Mesendoderm (in vitro differentiated cells): ENCODE measurements around the gene HMGN3.

Experiments used
- DNase-seq: peaks from one replicate; pipeline ENCODE4 v3.0.0; 2013
- H2AK5ac ChIP-seq: 2 replicates; pipeline ENCODE4 v1.6.1; 2013; ENCODE audit warnings: low read length, inconsistent platforms
- H2BK120ac ChIP-seq: 2 replicates; pipeline ENCODE4 v1.6.1; 2013; ENCODE audit warnings: low read depth, mild to moderate bottlenecking, low read length, moderate library complexity, mixed read lengths
- H2BK15ac ChIP-seq: replicated peaks from 2 replicates; pipeline ENCODE4 v1.6.1; 2013; ENCODE audit warnings: low read depth, mild to moderate bottlenecking, moderate library complexity
- H2BK5ac ChIP-seq: 2 replicates; pipeline ENCODE4 v1.6.1; 2013; ENCODE audit warnings: low read length, inconsistent platforms
- H3K18ac ChIP-seq: 2 replicates; pipeline ENCODE4 v1.6.1; 2013; ENCODE audit warnings: mild to moderate bottlenecking, low read length, mixed read lengths
- H3K23ac ChIP-seq: one replicate; pipeline ENCODE4 v1.6.1; 2013; ENCODE audit warnings: low read length
- H3K27ac ChIP-seq: 2 replicates; pipeline ENCODE4 v1.5.1; 2013; ENCODE audit warnings: low read depth, mild to moderate bottlenecking, inconsistent platforms, low read length, moderate library complexity
- H3K27me3 ChIP-seq: 2 replicates; pipeline ENCODE4 v1.6.1; 2013; ENCODE audit warnings: low read length, control low read depth, mild to moderate bottlenecking, inconsistent platforms; ENCODE audit not compliant: insufficient read depth, poor library complexity
- H3K36me3 ChIP-seq: 2 replicates; pipeline ENCODE4 v1.6.1; 2013; ENCODE audit warnings: low read length, inconsistent platforms; ENCODE audit not compliant: control insufficient read depth, insufficient read depth
- H3K4ac ChIP-seq: one replicate; pipeline ENCODE4 v1.6.1; 2013; ENCODE audit warnings: low read depth, mild to moderate bottlenecking, low read length, moderate library complexity
- H3K4me1 ChIP-seq: 2 replicates; pipeline ENCODE4 v1.6.1; 2013; ENCODE audit warnings: low read depth, low read length, inconsistent platforms; ENCODE audit not compliant: control insufficient read depth
- H3K4me2 ChIP-seq: 2 replicates; pipeline ENCODE4 v1.6.1; 2013; ENCODE audit warnings: low read length
- H3K4me3 ChIP-seq: 2 replicates; pipeline ENCODE4 v1.5.1; 2013; ENCODE audit warnings: mild to moderate bottlenecking, low read length
- H3K56ac ChIP-seq: one replicate; pipeline ENCODE4 v1.6.1; 2013; ENCODE audit warnings: low read length
- H3K79me1 ChIP-seq: 2 replicates; pipeline ENCODE4 v1.6.1; 2013; ENCODE audit warnings: low read length, inconsistent platforms
- H3K79me2 ChIP-seq: 2 replicates; pipeline ENCODE4 v1.6.1; 2013; ENCODE audit warnings: mild to moderate bottlenecking, low read length; ENCODE audit not compliant: control insufficient read depth, insufficient read depth
- H3K9ac ChIP-seq: 2 replicates; pipeline ENCODE4 v1.6.1; 2013; ENCODE audit warnings: low read length, inconsistent platforms
- H4K5ac ChIP-seq: one replicate; pipeline ENCODE4 v1.6.1; 2013; ENCODE audit warnings: low read length
- H4K8ac ChIP-seq: one replicate; pipeline ENCODE4 v1.6.1; 2013; ENCODE audit warnings: low read depth, mild to moderate bottlenecking, control low read depth, low read length, moderate library complexity
- WGBS: extraction: QIAGEN DNeasy Blood & Tissue Kit; methylation state at CpG from one replicate; pipeline ENCODE4 v1.1.7; 2013; ENCODE audit warnings: low lambda C conversion rate, missing lambda C conversion rate; ENCODE audit not compliant: insufficient coverage; ENCODE audit errors: extremely low coverage; 5-methylcytosine and 5-hydroxymethylcytosine counted together

Gene HMGN3

DNA sequence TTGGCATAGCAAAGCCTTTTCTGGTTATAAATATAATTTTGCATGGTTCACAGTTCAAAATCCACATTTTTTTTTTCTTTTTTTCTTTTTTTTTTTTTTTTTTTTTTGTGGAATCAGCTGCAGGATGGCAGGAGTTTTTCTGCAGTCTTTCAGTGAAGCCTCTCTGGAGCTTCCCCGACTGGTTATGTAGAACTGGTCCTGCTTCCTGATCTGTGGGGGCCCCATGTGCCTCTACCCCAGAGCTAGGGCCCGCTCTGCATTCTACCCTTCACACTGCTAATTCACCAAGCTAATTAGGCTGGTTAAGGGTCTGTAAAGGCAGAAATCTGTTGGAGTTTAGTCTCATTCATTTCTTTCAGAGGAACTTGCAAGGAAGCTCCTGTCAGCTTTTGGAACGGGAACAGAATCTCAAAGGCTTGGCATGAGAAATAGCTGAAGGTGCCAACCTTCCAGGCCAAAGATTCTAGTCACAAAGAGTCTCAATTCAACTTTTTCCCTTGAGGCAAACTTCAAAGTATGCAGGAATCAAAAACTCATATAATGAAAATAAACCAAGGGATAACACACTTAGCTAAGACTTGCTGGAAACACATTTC lies 45.5 kb downstream of the HMGN3 start:
- Histone ChIP-seq H4K5ac (no peak overlapping the region), H3K4me3 (no peak overlapping the region), H3K23ac (no peak overlapping the region), H2BK120ac (no peak overlapping the region), H3K4me2 (no peak overlapping the region), H3K56ac (no peak overlapping the region), H3K9ac (no peak overlapping the region), H3K79me2 (no peaks in the 10 kb centered on the region), H3K4ac (no peak overlapping the region), H3K27me3 (no peaks in the 10 kb centered on the region), H3K4me1 (no peaks in the 10 kb centered on the region), H3K79me1 (no peaks in the 10 kb centered on the region), H3K36me3 (no peaks in the 10 kb centered on the region), H2AK5ac (no peak overlapping the region), H3K18ac (no peak overlapping the region), H3K27ac (no peak overlapping the region), H4K8ac (no peak overlapping the region), H2BK5ac (no peak overlapping the region), H2BK15ac (no peak overlapping the region)
- DNase-seq: no peak
- WGBS: no CpG with 5 or more reads among the region's 3 CpGs

DNA sequence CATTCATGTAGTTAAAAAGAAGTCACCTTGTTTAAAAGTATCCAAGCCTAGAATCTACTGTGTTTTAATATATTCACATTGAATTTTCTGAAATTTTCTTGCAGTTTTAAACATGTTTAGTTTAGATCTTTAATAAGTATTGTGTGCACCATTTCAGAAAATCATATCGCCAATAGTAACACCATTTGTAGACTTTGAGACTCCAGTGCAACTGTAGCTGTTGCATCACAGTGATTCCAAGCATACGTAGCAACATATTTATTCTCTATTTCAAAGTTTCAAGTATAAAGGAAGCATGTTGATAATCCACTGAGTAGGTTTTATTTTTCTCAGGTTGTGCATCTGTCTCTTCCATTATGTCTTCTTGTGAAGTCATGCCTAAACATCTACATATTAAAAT lies 46.4 kb downstream of the HMGN3 start:
- Histone ChIP-seq H3K36me3 (no peaks in the 10 kb centered on the region), H3K4me2 (no peak overlapping the region), H3K23ac (no peak overlapping the region), H3K18ac (no peak overlapping the region), H3K27ac (no peak overlapping the region), H4K8ac (no peak overlapping the region), H3K4me3 (no peak overlapping the region), H2BK5ac (no peak overlapping the region), H4K5ac (no peak overlapping the region), H3K4ac (no peak overlapping the region), H3K27me3 (no peaks in the 10 kb centered on the region), H2AK5ac (no peak overlapping the region), H3K79me2 (no peaks in the 10 kb centered on the region), H2BK15ac (no peak overlapping the region), H3K4me1 (no peaks in the 10 kb centered on the region), H3K56ac (no peak overlapping the region), H3K79me1 (no peaks in the 10 kb centered on the region), H2BK120ac (no peak overlapping the region), H3K9ac (no peak overlapping the region)
- WGBS: no CpG with 5 or more reads among the region's 2 CpGs
- no peak for DNase-seq

DNA sequence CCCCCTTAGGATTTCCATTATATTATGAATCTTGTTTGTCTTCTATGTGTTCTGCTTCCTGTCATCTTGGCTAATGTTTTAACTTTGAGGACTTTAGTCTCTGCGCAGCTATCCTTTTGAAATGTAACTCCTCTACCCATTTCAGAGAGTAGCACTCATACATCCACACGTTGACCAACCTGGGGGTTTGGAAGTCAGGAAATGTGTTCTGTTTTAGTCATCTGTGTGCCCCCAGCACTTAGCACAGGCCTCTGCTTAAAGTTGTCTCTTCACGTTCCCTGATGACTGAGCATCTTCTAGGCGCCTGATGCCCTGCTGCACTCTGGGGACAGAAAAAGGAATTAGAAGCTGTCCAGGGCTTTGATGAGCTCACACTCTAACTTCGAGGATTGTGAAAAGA lies 47.9 kb downstream of the HMGN3 start:
- H2BK15ac ChIP-seq: no peak overlapping the region
- H4K5ac ChIP-seq: no peak overlapping the region
- DNase-seq: no peak
- no peaks in the 10 kb centered on the region for H3K79me1 ChIP-seq
- H3K27me3 ChIP-seq: no peaks in the 10 kb centered on the region
- no peak overlapping the region for H3K23ac ChIP-seq
- H3K4me1 ChIP-seq: no peaks in the 10 kb centered on the region
- H4K8ac ChIP-seq: no peak overlapping the region
- no peaks in the 10 kb centered on the region for H3K36me3 ChIP-seq
- no peak overlapping the region for H3K27ac ChIP-seq
- no peak overlapping the region for H3K18ac ChIP-seq
- WGBS: no CpG with 5 or more reads among the region's 5 CpGs
- H3K4me2 ChIP-seq: no peak overlapping the region
- H3K4ac ChIP-seq: no peak overlapping the region
- H2BK120ac ChIP-seq: no peak overlapping the region
- H2BK5ac ChIP-seq: no peak overlapping the region
- no peak overlapping the region for H2AK5ac ChIP-seq
- no peak overlapping the region for H3K4me3 ChIP-seq
- H3K56ac ChIP-seq: no peak overlapping the region
- H3K9ac ChIP-seq: no peak overlapping the region
- no peaks in the 10 kb centered on the region for H3K79me2 ChIP-seq

DNA sequence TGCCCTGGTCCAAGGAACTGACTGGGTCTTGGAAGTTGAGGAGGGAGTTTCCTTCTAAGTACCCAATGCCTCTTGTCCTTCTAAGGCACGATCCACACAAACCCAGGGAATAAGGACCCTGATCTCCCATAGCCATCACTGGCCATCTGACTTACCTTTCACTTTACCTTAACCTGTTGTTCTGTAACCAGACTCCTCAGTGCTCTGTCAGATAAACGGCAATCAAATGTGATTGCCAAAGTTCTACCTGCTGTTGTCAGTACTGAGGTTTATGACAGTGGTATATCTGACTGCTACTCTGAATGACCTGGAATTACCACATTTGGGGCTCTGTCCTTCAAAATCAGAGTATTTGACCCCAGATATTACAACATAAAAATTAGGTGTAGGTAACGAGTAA lies 49.8 kb downstream of the HMGN3 start:
- no peak overlapping the region for H3K27ac ChIP-seq
- no peaks in the 10 kb centered on the region for H3K79me2 ChIP-seq
- no peak overlapping the region for H3K18ac ChIP-seq
- no peak overlapping the region for H3K9ac ChIP-seq
- H3K79me1 ChIP-seq: no peaks in the 10 kb centered on the region
- H2BK120ac ChIP-seq: no peak overlapping the region
- no peak overlapping the region for H4K5ac ChIP-seq
- H3K4me2 ChIP-seq: no peak overlapping the region
- no peak overlapping the region for H2BK15ac ChIP-seq
- no peak overlapping the region for H2AK5ac ChIP-seq
- H3K23ac ChIP-seq: no peak overlapping the region
- H3K27me3 ChIP-seq: no peaks in the 10 kb centered on the region
- no peak overlapping the region for H3K56ac ChIP-seq
- H3K4me3 ChIP-seq: no peak overlapping the region
- H4K8ac ChIP-seq: no peak overlapping the region
- no CpG with 5 or more reads among the region's 3 CpGs for WGBS
- no peak for DNase-seq
- no peaks in the 10 kb centered on the region for H3K36me3 ChIP-seq
- no peak overlapping the region for H3K4ac ChIP-seq
- H2BK5ac ChIP-seq: no peak overlapping the region
- H3K4me1 ChIP-seq: no peaks in the 10 kb centered on the region

DNA sequence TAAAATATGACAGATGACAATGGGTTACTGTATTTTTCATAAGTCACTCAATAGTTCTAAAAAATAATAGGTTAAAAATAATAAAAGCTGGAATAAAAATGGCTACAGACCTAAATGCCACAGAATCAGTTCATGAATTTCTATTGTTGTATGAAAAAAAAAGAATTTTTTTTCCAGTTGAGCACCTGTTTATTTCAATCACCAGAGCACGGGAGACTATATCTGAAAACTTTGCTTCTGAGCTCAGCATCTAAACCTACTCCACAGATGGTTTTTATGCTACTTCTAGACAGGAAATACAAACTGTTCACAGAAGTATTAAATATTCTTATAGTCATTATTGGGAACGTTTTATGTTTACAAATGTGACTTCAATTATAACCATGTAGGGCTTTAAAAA lies 50.4 kb downstream of the HMGN3 start:
- Histone ChIP-seq H3K23ac (no peak overlapping the region), H3K9ac (no peak overlapping the region), H3K56ac (no peak overlapping the region), H3K18ac (no peak overlapping the region), H3K4me2 (no peak overlapping the region), H3K27ac (no peak overlapping the region), H4K8ac (no peak overlapping the region), H3K27me3 (no peaks in the 10 kb centered on the region), H4K5ac (no peak overlapping the region), H2BK120ac (no peak overlapping the region), H3K4ac (no peak overlapping the region), H2AK5ac (no peak overlapping the region), H2BK5ac (no peak overlapping the region), H2BK15ac (no peak overlapping the region), H3K4me3 (no peak overlapping the region), H3K79me1 (no peaks in the 10 kb centered on the region), H3K4me1 (no peaks in the 10 kb centered on the region), H3K36me3 (no peaks in the 10 kb centered on the region), H3K79me2 (no peaks in the 10 kb centered on the region)
- no peak for DNase-seq
- WGBS: no CpG with 5 or more reads among the region's 2 CpGs

DNA sequence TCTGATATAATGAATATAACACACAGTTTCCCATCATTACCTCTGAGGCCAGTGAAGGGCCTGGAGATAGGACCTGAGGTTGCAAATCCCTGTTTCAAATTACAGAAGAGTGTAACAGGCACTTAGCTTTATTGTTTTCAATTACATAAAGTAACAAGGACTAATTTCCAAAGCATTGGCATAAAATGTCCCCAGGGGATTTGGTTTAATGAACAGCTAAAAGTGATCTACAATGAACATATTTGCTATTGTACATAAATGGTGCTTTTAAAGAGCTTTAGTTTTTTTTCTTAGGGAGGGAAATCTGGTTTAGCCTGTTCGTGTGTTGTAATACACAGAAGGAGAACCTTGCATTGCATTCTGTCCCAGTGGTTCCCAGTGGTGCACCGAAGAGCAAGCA lies 54.4 kb downstream of the HMGN3 start:
- H3K4me1 ChIP-seq: no peaks in the 10 kb centered on the region
- H3K27ac ChIP-seq: no peak overlapping the region
- no peak overlapping the region for H4K5ac ChIP-seq
- no peak for DNase-seq
- H3K23ac ChIP-seq: no peak overlapping the region
- H3K36me3 ChIP-seq: no peaks in the 10 kb centered on the region
- no peak overlapping the region for H4K8ac ChIP-seq
- no CpG with 5 or more reads among the region's 2 CpGs for WGBS
- no peak overlapping the region for H3K4me3 ChIP-seq
- H3K4me2 ChIP-seq: no peak overlapping the region
- no peaks in the 10 kb centered on the region for H3K27me3 ChIP-seq
- no peak overlapping the region for H2AK5ac ChIP-seq
- H3K56ac ChIP-seq: no peak overlapping the region
- no peak overlapping the region for H3K9ac ChIP-seq
- no peak overlapping the region for H2BK15ac ChIP-seq
- H3K4ac ChIP-seq: no peak overlapping the region
- H3K79me2 ChIP-seq: no peaks in the 10 kb centered on the region
- H3K18ac ChIP-seq: no peak overlapping the region
- no peak overlapping the region for H2BK5ac ChIP-seq
- H3K79me1 ChIP-seq: no peaks in the 10 kb centered on the region
- no peak overlapping the region for H2BK120ac ChIP-seq
